HepG2 (cell line): Measurements from ENCODE around the gene CPT1A. TPM values are rescaled to one million over a fixed set of nuclear protein-coding genes. Genes with fewer than 3 reads are reported as not detected.

Source experiments
- AGO2 ChIP-seq: fragments of 200-400 bp; formaldehyde crosslinking; optimal IDR thresholded peaks from 2 replicates; pipeline ENCODE3; 2017; ENCODE audit warnings: mild to moderate bottlenecking, low read depth, low read length, moderate library complexity
- ATF7 ChIP-seq, 2 experiments: fragments of 450-650 bp in 1 of 2; sonication (generic) in 1 of 2; formaldehyde crosslinking in 1 of 2; IDR thresholded peaks; 2 replicates each; pipeline versions ENCODE4 v1.4.0 to v1.6.1; 2016 to 2020; ENCODE audit warnings: antibody characterized with exemption in 1 of 2, mild to moderate bottlenecking in 1 of 2, missing genetic modification reagents in 1 of 2
- CEBPG ChIP-seq: IDR thresholded peaks from 2 replicates; pipeline ENCODE4 v1.6.1; 2016
- CSRNP1 ChIP-seq: sonication (generic); formaldehyde crosslinking; IDR thresholded peaks from 2 replicates; pipeline ENCODE4 v1.8.1; 2023; ENCODE audit warnings: mild to moderate bottlenecking, missing genetic modification reagents
- GATA4 ChIP-seq: sonication (generic); IDR thresholded peaks from 2 replicates; pipeline ENCODE4 v1.6.1; 2016; ENCODE audit warnings: antibody characterized with exemption, low read depth, borderline replicate concordance
- GTF2F1 ChIP-seq: fragments of 150-350 bp; IDR thresholded peaks from 2 replicates; pipeline ENCODE4 v1.6.1; 2014; ENCODE audit warnings: low read length
- HNRNPL ChIP-seq: fragments of 200-400 bp; formaldehyde crosslinking; IDR thresholded peaks from 2 replicates; pipeline ENCODE4 v1.6.1; 2017; ENCODE audit warnings: mild to moderate bottlenecking, low read depth, low read length
- HNRNPUL1 ChIP-seq: fragments of 200-400 bp; formaldehyde crosslinking; IDR thresholded peaks from 2 replicates; pipeline ENCODE4 v1.6.1; 2017; ENCODE audit warnings: low read depth, mild to moderate bottlenecking, low read length, moderate library complexity
- KLF12 ChIP-seq: sonication (generic); formaldehyde crosslinking; IDR thresholded peaks from 2 replicates; pipeline ENCODE4 v1.4.0; 2020; ENCODE audit warnings: missing genetic modification reagents, borderline replicate concordance
- MAZ ChIP-seq, 2 experiments: sonication (generic) in 1 of 2; formaldehyde crosslinking in 1 of 2; IDR thresholded peaks; 2 replicates each; pipeline versions ENCODE4 v1.5.0 to v1.6.1; 2012 to 2020; ENCODE audit warnings: low read depth in 2 of 2, mild to moderate bottlenecking in 2 of 2, borderline replicate concordance in 1 of 2, improper control_type of control experiment in 1 of 2, low read length in 1 of 2, missing genetic modification reagents in 1 of 2, moderate library complexity in 1 of 2
- NBN ChIP-seq: fragments of 450-650 bp; conservative IDR thresholded peaks from 2 replicates; pipeline ENCODE4 v1.6.1; 2017
- NR2C2 ChIP-seq: sonication (generic); formaldehyde crosslinking; IDR thresholded peaks from 2 replicates; pipeline ENCODE4 v1.4.0; 2020; ENCODE audit warnings: missing genetic modification reagents, mild to moderate bottlenecking, moderate library complexity, borderline replicate concordance
- PAWR ChIP-seq: sonication (generic); formaldehyde crosslinking; IDR thresholded peaks from 2 replicates; pipeline ENCODE4 v1.4.0; 2020; ENCODE audit warnings: missing genetic modification reagents, mild to moderate bottlenecking, borderline replicate concordance
- PITX1 ChIP-seq: sonication (generic); formaldehyde crosslinking; IDR thresholded peaks from 2 replicates; pipeline ENCODE4 v1.5.1; 2020; ENCODE audit warnings: mild to moderate bottlenecking, missing genetic modification reagents
- RNF2 ChIP-seq: fragments of 450-650 bp; conservative IDR thresholded peaks from 2 replicates; pipeline ENCODE4 v1.6.1; 2016; ENCODE audit warnings: low read depth
- SOX5 ChIP-seq: IDR thresholded peaks from 2 replicates; pipeline ENCODE4 v1.6.1; 2016; ENCODE audit warnings: borderline replicate concordance
- SRSF9 ChIP-seq: fragments of 200-400 bp; formaldehyde crosslinking; IDR thresholded peaks from 2 replicates; pipeline ENCODE4 v1.6.1; 2018; ENCODE audit warnings: borderline replicate concordance, mild to moderate bottlenecking, low read depth, low read length; ENCODE audit not compliant: insufficient read depth, poor library complexity, severe bottlenecking
- TBP ChIP-seq: sonication (generic); formaldehyde crosslinking; IDR thresholded peaks from 2 replicates; pipeline ENCODE4 v1.5.0; 2020; ENCODE audit warnings: missing genetic modification reagents
- ZBTB20 ChIP-seq: sonication (generic); formaldehyde crosslinking; IDR thresholded peaks from 2 replicates; pipeline ENCODE4 v1.8.1; 2023; ENCODE audit warnings: missing genetic modification reagents, low read depth, mild to moderate bottlenecking, borderline replicate concordance
- ZFP1 ChIP-seq: IDR thresholded peaks from 2 replicates; pipeline ENCODE4 v1.6.1; 2016
- ZNF232 ChIP-seq: sonication (generic); formaldehyde crosslinking; IDR thresholded peaks from 2 replicates; pipeline ENCODE4 v1.4.0; 2020; ENCODE audit warnings: missing genetic modification reagents, borderline replicate concordance
- ZNF256 ChIP-seq: sonication (generic); formaldehyde crosslinking; conservative IDR thresholded peaks from 2 replicates; pipeline ENCODE4 v1.4.0; 2020; ENCODE audit warnings: missing genetic modification reagents
- ZNF30 ChIP-seq: sonication (generic); formaldehyde crosslinking; IDR thresholded peaks from 2 replicates; pipeline ENCODE4 v1.5.0; 2020; ENCODE audit warnings: mild to moderate bottlenecking, missing genetic modification reagents
- ZNF724P ChIP-seq: sonication (generic); formaldehyde crosslinking; IDR thresholded peaks from 2 replicates; pipeline ENCODE4 v1.8.0; 2022; ENCODE audit warnings: missing genetic modification reagents, borderline replicate concordance
- ZNF772 ChIP-seq: sonication (generic); formaldehyde crosslinking; IDR thresholded peaks from 2 replicates; pipeline ENCODE4 v1.5.0; 2020; ENCODE audit warnings: mild to moderate bottlenecking, missing genetic modification reagents
- ZSCAN12 ChIP-seq: sonication (generic); formaldehyde crosslinking; IDR thresholded peaks from 2 replicates; pipeline ENCODE4 v1.9.0; 2021; ENCODE audit warnings: mild to moderate bottlenecking, missing genetic modification reagents
- polyA plus RNA-seq, 8 experiments: library from polyadenylated mRNA; depleted of rRNA in 3 of 8; stranded (reverse) in 7 of 8; unstranded in 1 of 8; fragments of >200 nt; fragmentation: Illumina TruSeq in 4 of 8; extraction: Trizol in 4 of 8; gene quantifications; 2 replicates each; pipeline versions ENCODE4 v1.2.1 to v1.2.3, GENCODE V29; 2011 to 2016; ENCODE audit warnings: low read depth in 4 of 8, missing spikeins in 1 of 8, mixed read lengths in 1 of 8; ENCODE audit not compliant: insufficient read depth in 1 of 8
- total RNA-seq, 5 experiments: library from RNA; depleted of rRNA; stranded (reverse); fragments of >200 nt; fragmentation: Illumina TruSeq; extraction: Trizol; gene quantifications; 2 replicates each; pipeline ENCODE4 v1.2.3, GENCODE V29; 2016; ENCODE audit warnings: low read depth in 1 of 5
- TF ChIP-seq, protein P1 (sequence below): sonication (generic); formaldehyde crosslinking; IDR thresholded peaks from 2 replicates; pipeline ENCODE4 v1.8.0; 2022; ENCODE audit warnings: missing genetic modification reagents, mild to moderate bottlenecking, moderate library complexity, borderline replicate concordance
- TF ChIP-seq, protein P2 (sequence below): sonication (generic); formaldehyde crosslinking; IDR thresholded peaks from 2 replicates; pipeline ENCODE4 v1.5.0; 2020; ENCODE audit warnings: mild to moderate bottlenecking, low read depth, missing genetic modification reagents, borderline replicate concordance

The CPT1A gene
- total and polyA plus RNA-seq, 2 of the 13 experiments (the other 11 are each of a cell fraction or from before 2014, with no cell fraction given) = 7.0 to 7.1 TPM

DNA sequence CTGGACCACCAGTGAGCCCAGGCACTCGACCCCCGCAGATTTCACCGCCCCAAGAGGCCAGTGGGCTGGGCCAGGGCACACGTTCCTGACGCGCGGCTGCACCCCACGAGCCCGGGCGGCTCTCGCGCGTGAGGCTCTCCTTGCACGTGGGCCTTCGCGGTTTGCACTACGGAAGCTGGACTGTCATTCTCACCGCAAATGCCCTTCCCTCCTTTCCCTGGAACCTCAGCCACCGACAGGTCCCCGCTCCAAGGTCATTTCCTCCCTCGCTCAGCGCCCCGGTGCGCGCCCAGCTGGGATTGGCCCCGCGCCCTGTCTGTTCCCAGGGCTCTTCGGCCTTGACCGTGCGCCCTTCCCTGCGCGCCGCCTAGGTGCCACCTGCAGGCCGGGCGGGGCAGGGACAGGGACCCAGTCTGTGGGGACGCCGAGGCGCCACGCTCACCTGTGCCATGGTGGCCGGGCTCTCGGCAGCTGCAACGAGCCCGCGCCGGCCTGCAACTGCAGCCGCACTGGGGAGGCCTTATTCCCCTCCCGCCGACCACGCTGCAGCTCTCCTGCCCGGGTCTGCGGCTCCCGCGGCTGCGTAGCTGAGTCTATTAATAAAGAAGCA lies 2.1 kb upstream of the CPT1A start (continued):
- peak; percentile 34; the same call in 1 of the 2 replicates for TF ChIP-seq KLF12 (CRISPR knock-in tag)
- TF ChIP-seq PITX1 (CRISPR knock-in tag) = peak; percentile 84
- TF ChIP-seq HNRNPL = peak; percentile 85
- TF ChIP-seq ZFP1 (CRISPR knock-in tag) = no peak
- TF ChIP-seq ZBTB20 (CRISPR knock-in tag) = peak; percentile 49; the same call in 1 of the 2 replicates
- no peak for TF ChIP-seq AGO2
- TF ChIP-seq ZSCAN12 (CRISPR knock-in tag) = no peak
- no peak; the same call in 1 of the 2 replicates for TF ChIP-seq MAZ (IDR thresholded peaks at IDR 0.05; ENCODE audit: borderline replicate concordance, low read depth, low read length)
- peak; percentile 83 for TF ChIP-seq MAZ (CRISPR knock-in tag; IDR thresholded peaks at IDR 0.05; ENCODE audit: low read depth)
- TF ChIP-seq ZNF256 (CRISPR knock-in tag) = no peak
- TF ChIP-seq NR2C2 (CRISPR knock-in tag) = peak; percentile 65
- no peak for TF ChIP-seq NBN
- peak; percentile 79 for TF ChIP-seq SOX5 (CRISPR knock-in tag)
- no peak for TF ChIP-seq GTF2F1
- TF ChIP-seq RNF2 = peak; percentile 64
- TF ChIP-seq ZNF772 (CRISPR knock-in tag) = peak; percentile 87; the same call in 1 of the 2 replicates
- TF ChIP-seq HNRNPUL1 = no peak
- peak; percentile 33 for TF ChIP-seq CEBPG (CRISPR knock-in tag)
- TF ChIP-seq ATF7 (IDR thresholded peaks at IDR 0.05) = no peak
- peak; percentile 54; the same call in 1 of the 2 replicates for TF ChIP-seq ATF7 (CRISPR knock-in tag; IDR thresholded peaks at IDR 0.05)
- TF ChIP-seq ZNF30 (CRISPR knock-in tag) = no peak
- TF ChIP-seq, protein P1, sequence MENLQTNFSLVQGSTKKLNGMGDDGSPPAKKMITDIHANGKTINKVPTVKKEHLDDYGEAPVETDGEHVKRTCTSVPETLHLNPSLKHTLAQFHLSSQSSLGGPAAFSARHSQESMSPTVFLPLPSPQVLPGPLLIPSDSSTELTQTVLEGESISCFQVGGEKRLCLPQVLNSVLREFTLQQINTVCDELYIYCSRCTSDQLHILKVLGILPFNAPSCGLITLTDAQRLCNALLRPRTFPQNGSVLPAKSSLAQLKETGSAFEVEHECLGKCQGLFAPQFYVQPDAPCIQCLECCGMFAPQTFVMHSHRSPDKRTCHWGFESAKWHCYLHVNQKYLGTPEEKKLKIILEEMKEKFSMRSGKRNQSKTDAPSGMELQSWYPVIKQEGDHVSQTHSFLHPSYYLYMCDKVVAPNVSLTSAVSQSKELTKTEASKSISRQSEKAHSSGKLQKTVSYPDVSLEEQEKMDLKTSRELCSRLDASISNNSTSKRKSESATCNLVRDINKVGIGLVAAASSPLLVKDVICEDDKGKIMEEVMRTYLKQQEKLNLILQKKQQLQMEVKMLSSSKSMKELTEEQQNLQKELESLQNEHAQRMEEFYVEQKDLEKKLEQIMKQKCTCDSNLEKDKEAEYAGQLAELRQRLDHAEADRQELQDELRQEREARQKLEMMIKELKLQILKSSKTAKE (CRISPR knock-in tag) = peak; percentile 98
- no peak for TF ChIP-seq ZNF232
- no peak for TF ChIP-seq TBP (CRISPR knock-in tag)
- peak; percentile 35; the same call in 1 of the 2 replicates for TF ChIP-seq ZNF724P (CRISPR knock-in tag)
- TF ChIP-seq, protein P2, sequence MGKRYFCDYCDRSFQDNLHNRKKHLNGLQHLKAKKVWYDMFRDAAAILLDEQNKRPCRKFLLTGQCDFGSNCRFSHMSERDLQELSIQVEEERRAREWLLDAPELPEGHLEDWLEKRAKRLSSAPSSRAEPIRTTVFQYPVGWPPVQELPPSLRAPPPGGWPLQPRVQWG (CRISPR knock-in tag) = no peak
- TF ChIP-seq GATA4 = no peak
- no peak for TF ChIP-seq PAWR (CRISPR knock-in tag)
- peak; percentile 82; the same call in 1 of the 2 replicates for TF ChIP-seq CSRNP1
- TF ChIP-seq SRSF9 = no peak
